Astrocyte (in vitro differentiated cells and primary cell): ENCODE measurements around the gene CYTH3.

Source experiments
- EZH2 ChIP-seq: IDR thresholded peaks from 2 replicates; pipeline ENCODE4 v1.6.1; 2012; ENCODE audit warnings: mild to moderate bottlenecking, low read length, inconsistent platforms; ENCODE audit not compliant: insufficient read depth
- TF ChIP-seq, protein P1 (sequence below): IDR thresholded peaks from 2 replicates; pipeline ENCODE4 v1.5.1; 2011; ENCODE audit warnings: low read depth, mild to moderate bottlenecking, inconsistent platforms, low read length, moderate library complexity; ENCODE audit not compliant: insufficient read depth

DNA sequence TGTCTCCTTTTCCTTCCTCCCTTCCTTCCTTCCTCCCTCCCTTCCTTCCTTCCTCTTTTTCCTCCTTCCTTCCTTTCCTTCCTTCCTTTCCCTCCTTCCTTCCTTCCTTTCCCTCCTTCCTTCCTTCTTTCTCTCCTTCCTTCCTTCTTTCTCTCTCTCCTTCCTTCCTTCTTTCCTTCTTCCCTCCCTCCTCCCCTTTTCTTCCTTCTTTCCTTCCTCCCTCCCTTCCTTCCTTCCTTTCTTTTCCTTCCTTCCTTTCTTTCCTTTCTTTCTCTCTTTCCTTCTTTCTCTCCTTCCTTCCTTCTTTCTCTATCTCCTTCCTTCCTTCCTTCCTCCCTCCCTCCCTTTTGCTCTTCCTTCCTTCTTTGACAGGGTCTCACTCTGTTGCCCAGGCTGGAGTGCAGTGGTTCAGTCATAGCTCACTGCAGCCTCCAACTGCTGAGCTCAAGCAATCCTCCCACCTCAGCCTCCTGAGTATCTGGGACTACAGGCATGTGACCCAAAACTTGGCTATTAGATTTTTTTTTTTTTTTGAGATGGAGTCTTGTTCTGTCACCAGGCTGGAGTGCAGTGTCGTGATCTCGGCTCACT, 15.9 kb upstream of the CYTH3 start:
- TF ChIP-seq, protein P1, sequence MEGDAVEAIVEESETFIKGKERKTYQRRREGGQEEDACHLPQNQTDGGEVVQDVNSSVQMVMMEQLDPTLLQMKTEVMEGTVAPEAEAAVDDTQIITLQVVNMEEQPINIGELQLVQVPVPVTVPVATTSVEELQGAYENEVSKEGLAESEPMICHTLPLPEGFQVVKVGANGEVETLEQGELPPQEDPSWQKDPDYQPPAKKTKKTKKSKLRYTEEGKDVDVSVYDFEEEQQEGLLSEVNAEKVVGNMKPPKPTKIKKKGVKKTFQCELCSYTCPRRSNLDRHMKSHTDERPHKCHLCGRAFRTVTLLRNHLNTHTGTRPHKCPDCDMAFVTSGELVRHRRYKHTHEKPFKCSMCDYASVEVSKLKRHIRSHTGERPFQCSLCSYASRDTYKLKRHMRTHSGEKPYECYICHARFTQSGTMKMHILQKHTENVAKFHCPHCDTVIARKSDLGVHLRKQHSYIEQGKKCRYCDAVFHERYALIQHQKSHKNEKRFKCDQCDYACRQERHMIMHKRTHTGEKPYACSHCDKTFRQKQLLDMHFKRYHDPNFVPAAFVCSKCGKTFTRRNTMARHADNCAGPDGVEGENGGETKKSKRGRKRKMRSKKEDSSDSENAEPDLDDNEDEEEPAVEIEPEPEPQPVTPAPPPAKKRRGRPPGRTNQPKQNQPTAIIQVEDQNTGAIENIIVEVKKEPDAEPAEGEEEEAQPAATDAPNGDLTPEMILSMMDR, result no peak
- no peak for TF ChIP-seq EZH2
